Endothelial cell of umbilical vein (primary cell): ENCODE results near the gene USP11. TPM values are rescaled to one million over a fixed set of nuclear protein-coding genes. Genes with fewer than 3 reads are reported as not detected.

ENCODE experiments used
- BruUV-seq: library from RNA; stranded (reverse); fragments of 400-500 nt; replicated peaks from 2 replicates; lab custom pipeline; 2021; lab: Mats Ljungman, UMichigan
- CTCF ChIA-PET: fragments of 300-600, 350-600 bp; sonication (Branson Sonifier 250); formaldehyde crosslinking; loops from one replicate; lab custom pipeline; 2021; ENCODE audit warnings: antibody characterized with exemption, inconsistent platforms; lab: Charles Lee
- POLR2A ChIA-PET: fragments of 300-600, 350-600 bp; sonication (Branson Sonifier 250); formaldehyde crosslinking; loops from one replicate; lab custom pipeline; 2021; ENCODE audit warnings: antibody characterized with exemption, inconsistent platforms; lab: Charles Lee
- DNase-seq: peaks from one replicate; pipeline ENCODE4 v3.0.0-alpha.2; 2011; ENCODE audit warnings: low read depth, low spot score
- FAIRE-seq: peaks from 2 replicates; lab custom pipeline; 2011; peaks lifted over from hg19 to GRCh38; lab: Jason Lieb, UNC
- H2AFZ ChIP-seq: 2 replicates; pipeline ENCODE4 v1.6.0; 2012; ENCODE audit warnings: low read depth, low read length, control low read depth, inconsistent platforms
- H3K27ac ChIP-seq: 2 replicates; pipeline ENCODE4 v1.5.1; 2011; ENCODE audit warnings: low read depth, mild to moderate bottlenecking, control low read depth, low read length, moderate library complexity; ENCODE audit not compliant: insufficient read depth
- H3K27me3 ChIP-seq, 2 experiments: 2 replicates each; pipeline versions ENCODE4 v1.6.0 to v1.6.1; 2011; ENCODE audit warnings: low read length in 2 of 2, mixed read lengths in 1 of 2; ENCODE audit not compliant: control insufficient read depth in 2 of 2, insufficient read depth in 2 of 2
- H3K36me3 ChIP-seq, 2 experiments: 2 replicates in 1 of 2; 3 replicates in 1 of 2; pipeline ENCODE4 v1.5.1; 2011; ENCODE audit warnings: low read length in 2 of 2, mild to moderate bottlenecking in 1 of 2, moderate library complexity in 1 of 2; ENCODE audit not compliant: control insufficient read depth in 2 of 2, insufficient read depth in 2 of 2; ENCODE audit errors: extremely low read depth in 1 of 2
- H3K4me1 ChIP-seq: 3 replicates; pipeline ENCODE4 v1.5.1; 2011; ENCODE audit warnings: mild to moderate bottlenecking, low read length; ENCODE audit not compliant: control insufficient read depth, insufficient read depth; ENCODE audit errors: extremely low read depth
- H3K4me2 ChIP-seq: 2 replicates; pipeline ENCODE4 v1.6.1; 2011; ENCODE audit warnings: low read length, control low read depth, mixed read lengths; ENCODE audit not compliant: insufficient read depth
- H3K4me3 ChIP-seq, 3 experiments: fragments of 200-600 bp in 1 of 3; sonication (generic), shearing (Covaris generic) in 1 of 3; replicated peaks in 1 of 3; 2 replicates each; pipeline ENCODE4 v1.5.1; 2011 to 2016; ENCODE audit warnings: control low read depth in 3 of 3, low read length in 3 of 3, mild to moderate bottlenecking in 2 of 3, inconsistent platforms in 1 of 3, low read depth in 1 of 3, moderate library complexity in 1 of 3; ENCODE audit not compliant: insufficient read depth in 1 of 3
- H3K79me2 ChIP-seq: 2 replicates; pipeline ENCODE4 v1.6.0; 2012; ENCODE audit warnings: low read length, inconsistent platforms; ENCODE audit not compliant: control insufficient read depth, insufficient read depth
- H3K9ac ChIP-seq: replicated peaks from 2 replicates; pipeline ENCODE3; 2011; ENCODE audit warnings: low read length, control low read depth; ENCODE audit not compliant: insufficient read depth; ENCODE audit errors: extremely low read depth
- H3K9me1 ChIP-seq: replicated peaks from 3 replicates; pipeline ENCODE4 v1.6.0; 2011; ENCODE audit warnings: mild to moderate bottlenecking, low read length; ENCODE audit not compliant: control insufficient read depth, insufficient read depth; ENCODE audit errors: extremely low read depth
- H3K9me3 ChIP-seq: replicated peaks from 2 replicates; pipeline ENCODE4 v1.5.1; 2012; ENCODE audit warnings: low read length, inconsistent platforms; ENCODE audit not compliant: control insufficient read depth, insufficient read depth
- H4K20me1 ChIP-seq: replicated peaks from 2 replicates; pipeline ENCODE3; 2011; ENCODE audit warnings: mild to moderate bottlenecking, low read length; ENCODE audit not compliant: control insufficient read depth, insufficient read depth; ENCODE audit errors: extremely low read depth
- FOS ChIP-seq: IDR thresholded peaks from 2 replicates; pipeline ENCODE4 v1.6.1; 2011; ENCODE audit warnings: mild to moderate bottlenecking, low read length, moderate library complexity, borderline replicate concordance; ENCODE audit not compliant: insufficient read depth
- MAX ChIP-seq: IDR thresholded peaks from 2 replicates; pipeline ENCODE4 v1.6.1; 2011; ENCODE audit not compliant: insufficient read depth, insufficient read length
- MYC ChIP-seq: IDR thresholded peaks from one replicate; pipeline ENCODE4 v1.6.1; 2011; ENCODE audit warnings: mild to moderate bottlenecking, low read depth, low read length
- POLR2A ChIP-seq: IDR thresholded peaks from 2 replicates; pipeline ENCODE4 v1.6.1; 2012; ENCODE audit warnings: low read depth, mild to moderate bottlenecking, control low read depth, low read length
- POLR2AphosphoS5 ChIP-seq: IDR thresholded peaks from 2 replicates; pipeline ENCODE4 v1.6.1; 2012; ENCODE audit warnings: low read depth, mild to moderate bottlenecking, control low read depth, low read length, moderate library complexity; ENCODE audit not compliant: insufficient read depth
- dilution Hi-C: fragments of 300-500 bp; cut with MboI; formaldehyde crosslinking; loops from one replicate; pipeline ENCODE4 v1.15.0; 2019; ENCODE audit warnings: low sequenced_read_pairs; ENCODE audit not compliant: extremely low pct_ligation_motif_present
- intact Hi-C: fragments of 100-400 bp; cut with micrococcal nuclease; formaldehyde crosslinking; loops from one replicate; pipeline ENCODE4 v1.10.0; 2022
- polyA plus RNA-seq, 4 experiments: library from polyadenylated mRNA; depleted of rRNA in 3 of 4; stranded (reverse) in 3 of 4; unstranded in 1 of 4; fragments of >200 nt; gene quantifications; 2 replicates each; pipeline versions ENCODE4 v1.2.1 to v1.2.3, GENCODE V29; 2011 to 2012; ENCODE audit warnings: missing spikeins in 1 of 4
- total RNA-seq: library from RNA; stranded (reverse); gene quantifications from 2 replicates; pipeline ENCODE4 v1.2.3, GENCODE V29; 2021

USP11 gene
- total and polyA plus RNA-seq, 2 donors (not counting 3 experiments of a cell fraction or from before 2014, with no cell fraction given): 24.0 to 36.4 TPM

DNA sequence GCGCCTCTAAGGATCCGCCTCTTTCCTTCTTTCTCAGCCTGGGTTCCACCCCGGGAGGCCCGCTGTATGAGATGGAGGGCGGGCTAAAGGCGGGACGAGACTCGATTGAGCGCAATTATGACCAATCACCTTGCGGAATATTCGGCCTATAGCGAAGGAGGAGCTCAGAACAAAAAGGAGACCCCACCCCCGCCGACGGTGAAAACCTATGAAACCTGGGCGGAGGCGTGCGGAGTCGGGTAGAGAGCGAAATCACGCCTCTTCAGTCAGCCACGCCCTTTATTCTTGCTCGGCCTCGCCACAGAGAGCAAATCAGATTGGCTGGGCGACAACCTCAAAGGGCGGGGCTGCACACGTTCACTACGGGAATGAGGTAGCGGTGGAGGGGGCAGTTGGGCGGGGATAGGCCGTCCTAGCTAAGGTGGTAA is 14.9 kb upstream of the USP11 start:
- Histone ChIP-seq H3K27ac (peak overlapping the region; percentile 91), H3K9me1 (no peaks in the 10 kb centered on the region), H2AFZ (peak overlapping the region; percentile 65), H3K9ac (peak overlapping the region; percentile 97), H3K36me3 (peaks cover 7 to 23% of the 10 kb centered on the region in 2 experiments), H3K9me3 (no peaks in the 10 kb centered on the region), H4K20me1 (no peaks in the 10 kb centered on the region), H3K4me2 (peak overlapping the region; percentile 89), H3K79me2 (peaks cover 39% of the 10 kb centered on the region), H3K4me3 (peak overlapping the region in 2 of 3 experiments; percentile 73 to 80), H3K4me1 (peaks cover 13% of the 10 kb centered on the region), H3K27me3 (no peaks in the 10 kb centered on the region)
- TF ChIP-seq MAX (no peak), POLR2A (no peak), MYC (no peak), POLR2AphosphoS5 (peak; percentile 38), FOS (no peak)
- dilution Hi-C loops: no loop called here
- peak; percentile 100 for FAIRE-seq
- ChIA-PET CTCF (interaction anchor here (0.6 to 2.0 kb wide), 6 partner anchors 73 to 342 kb away, joined by 3 to 13 read pairs (median 4); partner anchors contain the start of genes NDUFB11 and RBM10), POLR2A (interaction anchor here (0.8 to 1.9 kb wide), 3 partner anchors 15 to 306 kb away, joined by 3 to 10 read pairs (median 5); partner anchors contain the start of gene USP11)
- intact Hi-C loops: loop anchor here (1.0 to 5.0 kb wide), 6 partner anchors 15 to 304 kb away; partner anchors contain the start of genes UBA1, USP11 and ZNF41
- peak; percentile 99 for DNase-seq
- no TSS peak for BruUV-seq

- H3K36me3 ChIP-seq: peaks cover 6 to 27% of the 10 kb centered on the region in 2 experiments
- dilution Hi-C loops (no loop called here), intact Hi-C loops (loop anchor here (1.0 to 5.0 kb wide), 5 partner anchors 15 to 304 kb away; partner anchors contain the start of genes USP11 and ZNF41)
- DNase-seq: peak; percentile 82
- peak within 1 kb of the TSS; percentile 91 for H3K27ac ChIP-seq
- peak within 1 kb of the TSS; percentile 65 for H2AFZ ChIP-seq
- FAIRE-seq: peak; percentile 66
- H4K20me1 ChIP-seq: no peaks in the 10 kb centered on the region
- peak within 1 kb of the TSS; percentile 89 for H3K4me2 ChIP-seq
- H3K9ac ChIP-seq: peak within 1 kb of the TSS; percentile 97
- H3K9me3 ChIP-seq: no peaks in the 10 kb centered on the region
- ChIA-PET POLR2A (interaction anchor here (0.8 to 1.9 kb wide), 3 partner anchors 15 to 305 kb away, joined by 3 to 10 read pairs (median 5); partner anchors contain the start of gene USP11), CTCF (interaction anchor here (0.9 to 2.0 kb wide), 7 partner anchors 74 to 305 kb away, joined by 3 to 13 read pairs (median 4); partner anchors contain the start of genes NDUFB11 and RBM10)
- peaks cover 13% of the 10 kb centered on the region for H3K4me1 ChIP-seq
- no peaks in the 10 kb centered on the region for H3K9me1 ChIP-seq
- no peaks in the 10 kb centered on the region for H3K27me3 ChIP-seq
- H3K4me3 ChIP-seq: peak within 1 kb of the TSS; percentile 43 to 80 (median 73)
- TF ChIP-seq MAX: no peak
- no peak for TF ChIP-seq FOS
- TF ChIP-seq POLR2A: peak; percentile 64
- TF ChIP-seq POLR2AphosphoS5: peak; percentile 63
- peaks cover 42% of the 10 kb centered on the region for H3K79me2 ChIP-seq
- BruUV-seq: TSS peak; percentile 12
These were observed 14.4 kb upstream of the USP11 start, which contains the start of gene CDK16 for GRCh38 chrX:47218280-47218919. TSS of gene CDK16 (plus strand) at chrX:47218681. CDS start at chrX:47223558, 4,877 bp downstream.
